ENCODE measurements around the gene DOK5.
A peak's percentile ranks its signal among the peaks of the same experiment; 100 is the strongest.
"Not testable (repeated sequence)": the region's sequence is repeated elsewhere in the genome, so short reads cannot be mapped to it uniquely, and the experiment has no call there.

DOK5 gene

DNA sequence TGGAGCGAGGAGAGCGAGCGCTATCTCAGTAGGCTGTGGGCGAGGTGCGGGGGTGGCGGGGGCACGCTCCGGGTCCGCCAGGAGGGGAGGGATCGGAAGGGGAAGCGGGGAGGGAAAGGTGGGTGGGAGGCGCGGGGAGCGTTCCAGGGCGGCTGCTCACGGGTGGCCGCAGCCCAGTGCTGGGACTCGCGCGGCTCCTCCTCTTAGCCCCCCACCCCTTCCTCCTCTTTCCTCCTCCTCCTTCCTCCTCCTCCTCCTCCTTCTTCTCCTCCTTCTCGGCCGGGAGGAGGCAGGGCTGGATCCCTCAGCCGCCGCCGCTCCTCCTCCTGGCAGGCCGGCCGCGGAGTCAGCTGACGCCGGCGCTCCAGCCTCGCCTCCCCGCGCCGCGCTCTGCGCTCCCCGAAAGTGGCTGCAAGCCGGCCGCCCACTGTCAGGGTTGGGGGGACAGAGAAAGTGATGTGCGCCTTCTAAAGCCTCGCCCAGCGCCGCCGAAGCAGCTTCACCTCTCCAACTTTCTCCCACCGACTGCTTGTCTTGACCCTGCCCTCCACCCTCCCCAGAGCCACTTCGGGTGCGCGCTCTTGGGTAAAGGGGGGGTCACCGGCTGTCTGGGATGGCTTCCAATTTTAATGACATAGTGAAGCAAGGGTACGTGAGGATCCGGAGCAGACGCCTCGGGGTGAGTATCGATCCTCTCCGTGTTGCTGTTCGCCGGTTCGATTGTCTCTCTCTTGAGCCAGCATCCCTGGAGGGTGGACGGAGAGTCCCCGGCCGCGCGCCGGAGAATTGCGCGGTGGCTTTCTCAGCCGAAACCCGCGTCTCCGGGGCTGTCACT is at the start of gene DOK5:
Gene DOK5, plus strand, starts transcription at position 260 of the 835 bp plus-strand sequence. Its CDS starts 354 bp downstream, at position 614.
- peak; percentile 37 for DNase-seq (ENCODE audit: low spot score)

- DNase-seq (ENCODE audit: low spot score): no peak
Observed at GRCh38 chr20:54429364-54429763, 46.0 kb upstream of the DOK5 start.

DNA sequence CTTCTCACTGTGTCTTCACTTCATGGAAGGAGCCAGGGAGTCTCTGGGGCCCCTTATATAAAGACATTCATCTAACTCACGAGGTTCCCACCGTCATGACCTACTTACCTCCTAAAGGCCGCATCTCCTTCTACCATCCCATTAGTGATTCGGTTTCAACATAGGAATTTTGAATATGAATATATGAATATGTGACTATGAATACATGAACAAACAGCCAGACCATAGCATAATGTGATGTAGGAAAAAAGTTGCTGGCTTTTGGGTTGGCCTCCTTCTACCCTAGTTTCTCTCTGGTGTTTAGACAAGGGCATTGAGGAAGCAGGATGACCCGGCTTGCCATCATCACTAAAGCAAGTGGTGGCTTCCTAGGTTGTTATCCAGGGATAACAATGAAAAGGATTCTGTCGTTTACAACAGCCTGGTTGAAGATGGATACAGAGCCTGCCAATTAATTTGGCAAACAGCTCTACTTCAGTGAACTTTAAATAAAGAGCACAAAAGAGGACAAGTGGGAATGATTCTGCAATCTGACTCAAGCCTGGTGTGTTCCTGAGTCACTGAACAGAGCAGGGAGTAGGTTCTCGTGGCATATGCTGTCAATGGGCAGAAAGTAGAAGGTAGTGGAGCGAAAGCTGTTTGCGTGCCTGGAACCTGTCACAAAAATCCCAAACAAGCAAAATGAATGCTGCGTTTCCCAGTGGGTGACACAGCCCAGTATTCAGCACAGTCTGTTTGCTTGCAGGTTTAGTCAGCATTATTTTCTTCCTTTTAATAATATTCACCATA is 44.0 kb upstream of the DOK5 start:
- DNase-seq (ENCODE audit: low spot score): peak; percentile 46

DNA sequence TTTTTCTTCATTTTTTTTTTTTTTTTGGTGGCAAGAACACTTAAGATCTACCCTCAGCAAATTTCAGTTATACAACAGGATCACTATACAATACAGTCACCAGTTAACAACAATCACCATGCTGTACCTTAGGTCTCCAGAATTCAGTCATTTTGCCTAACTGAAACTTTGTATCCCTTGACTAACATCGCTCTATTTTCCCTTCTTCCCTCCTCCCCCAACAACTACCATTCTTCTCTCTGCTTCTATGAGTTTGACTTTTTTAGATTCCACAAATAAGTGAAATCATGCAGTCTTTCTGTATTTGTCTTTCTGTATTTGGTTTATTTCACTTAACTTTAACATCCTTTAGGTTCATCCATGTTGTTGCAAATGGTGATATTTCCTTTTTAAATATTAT is 42.4 kb upstream of the DOK5 start:
- DNase-seq (ENCODE audit: low spot score): no peak

- peak; percentile 19 for DNase-seq (ENCODE audit: low spot score)
Observed at GRCh38 chr20:54433636-54434035, 41.8 kb upstream of the DOK5 start.

DNA sequence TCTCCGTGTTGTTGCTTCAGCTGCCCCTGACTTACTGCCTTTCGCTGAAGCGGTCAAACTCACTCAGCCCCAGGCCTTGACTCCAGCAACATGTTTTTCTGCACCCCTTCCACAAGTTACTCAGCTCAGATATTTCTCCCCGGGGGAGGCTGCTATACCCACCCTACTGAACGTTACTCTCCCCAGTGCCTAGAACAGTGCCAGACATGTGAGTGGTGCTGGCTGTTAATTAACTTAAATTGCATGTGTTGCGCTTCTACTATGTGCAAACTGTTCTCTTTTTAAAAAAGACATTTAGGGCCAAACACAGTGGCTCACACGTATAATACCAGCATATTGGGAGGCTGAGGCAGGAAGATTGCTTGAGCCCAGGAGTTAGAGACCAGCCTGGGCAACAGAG is 41.2 kb upstream of the DOK5 start:
- DNase-seq (ENCODE audit: low spot score): no peak

- no peak for DNase-seq (ENCODE audit: low spot score)
Observed at GRCh38 chr20:54435015-54435414, 40.4 kb upstream of the DOK5 start.

DNA sequence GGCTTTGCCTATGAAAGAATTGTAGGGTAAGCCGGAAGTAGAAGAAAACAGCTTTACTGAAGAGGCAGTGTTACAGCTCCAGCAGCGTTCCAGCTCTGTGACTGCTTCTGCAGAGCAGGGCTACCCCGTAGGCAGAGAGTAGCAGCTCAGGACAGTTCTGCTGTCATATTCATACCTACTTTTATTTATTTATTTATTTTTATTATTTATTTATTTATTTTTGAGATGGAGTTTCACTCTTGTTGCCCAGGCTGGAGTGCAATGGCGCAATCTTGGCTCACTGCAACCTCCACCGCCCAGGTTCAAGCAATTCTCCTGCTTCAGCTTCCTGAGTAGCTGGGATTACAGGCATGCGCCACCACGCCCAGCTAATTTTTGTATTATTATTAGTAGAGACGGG is 39.0 kb upstream of the DOK5 start:
- DNase-seq (ENCODE audit: low spot score): not testable (repeated sequence)

- no peak for DNase-seq (ENCODE audit: low spot score)
Observed at GRCh38 chr20:54438166-54438565, 37.2 kb upstream of the DOK5 start.

GRCh38 chr20:54450207-54450606 is 25.2 kb upstream of the DOK5 start:
- DNase-seq (ENCODE audit: low spot score): no peak

DNA sequence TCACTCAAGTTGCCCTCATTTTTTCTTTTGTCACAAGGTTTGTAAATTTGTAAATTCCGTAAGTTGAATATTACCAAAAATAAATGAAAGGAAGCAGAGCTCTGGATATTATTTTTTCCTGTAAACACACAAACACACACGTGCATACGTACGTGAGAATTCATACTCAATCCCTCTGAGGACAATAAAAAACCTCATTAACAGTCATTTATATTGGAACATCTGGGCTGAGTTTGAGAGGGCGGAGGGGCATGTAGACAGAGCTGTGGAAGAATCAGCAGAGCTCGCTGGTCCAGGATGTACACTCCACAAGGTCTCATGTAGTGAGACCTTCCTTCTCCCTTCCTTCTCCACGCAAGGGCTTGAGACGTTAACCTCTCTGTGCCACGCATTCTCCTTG is 24.2 kb upstream of the DOK5 start:
- DNase-seq (ENCODE audit: low spot score): no peak

GRCh38 chr20:54452277-54452676 is 23.1 kb upstream of the DOK5 start:
- DNase-seq (ENCODE audit: low spot score): no peak

GRCh38 chr20:54454982-54455381 is 20.4 kb upstream of the DOK5 start:
- DNase-seq (ENCODE audit: low spot score): no peak

GRCh38 chr20:54456423-54456822 is 19.0 kb upstream of the DOK5 start:
- DNase-seq (ENCODE audit: low spot score): no peak

GRCh38 chr20:54456961-54457360 is 18.4 kb upstream of the DOK5 start:
- DNase-seq (ENCODE audit: low spot score): no peak

DNA sequence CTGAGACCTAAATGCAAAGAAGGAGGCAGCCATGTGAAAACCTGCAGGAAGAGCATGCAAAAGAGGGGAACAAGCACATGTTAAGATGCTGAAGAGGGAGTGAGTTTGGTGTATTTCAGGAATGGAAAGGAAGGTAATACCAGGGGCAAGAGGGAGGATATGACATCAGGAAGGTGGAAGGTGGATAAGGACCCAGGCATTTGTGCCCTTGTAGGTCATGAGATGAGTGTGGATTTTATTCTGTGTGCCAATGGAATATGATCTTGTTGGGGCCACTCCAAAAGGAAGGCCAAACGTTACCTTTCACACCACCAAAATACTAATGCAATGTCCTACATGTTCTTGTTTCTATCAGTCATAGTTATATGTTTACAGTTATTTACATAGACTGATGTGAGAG is 17.2 kb upstream of the DOK5 start:
- no peak for DNase-seq (ENCODE audit: low spot score)

DNA sequence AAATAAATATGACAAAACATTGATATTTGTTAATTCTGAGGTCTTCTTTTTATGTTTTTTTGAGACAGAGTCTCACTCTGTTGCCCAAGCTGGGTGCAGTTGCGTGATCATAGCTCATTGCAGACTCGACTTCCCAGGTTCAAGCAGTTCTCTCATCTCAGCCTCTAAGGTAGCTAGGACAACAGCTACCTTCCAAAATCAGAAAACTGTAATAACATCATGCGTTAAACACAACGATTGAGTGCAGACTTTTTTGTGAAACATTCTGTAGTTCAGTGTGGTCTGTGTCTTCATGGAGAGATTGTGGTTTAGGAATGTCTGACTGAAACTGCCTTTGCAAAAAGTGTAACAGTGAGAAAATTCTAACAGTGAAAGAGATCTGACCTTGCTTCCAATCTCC is 16.1 kb upstream of the DOK5 start:
- DNase-seq (ENCODE audit: low spot score): no peak

- DNase-seq (ENCODE audit: low spot score): no peak
Observed at GRCh38 chr20:54464003-54464402, 11.4 kb upstream of the DOK5 start.

DNA sequence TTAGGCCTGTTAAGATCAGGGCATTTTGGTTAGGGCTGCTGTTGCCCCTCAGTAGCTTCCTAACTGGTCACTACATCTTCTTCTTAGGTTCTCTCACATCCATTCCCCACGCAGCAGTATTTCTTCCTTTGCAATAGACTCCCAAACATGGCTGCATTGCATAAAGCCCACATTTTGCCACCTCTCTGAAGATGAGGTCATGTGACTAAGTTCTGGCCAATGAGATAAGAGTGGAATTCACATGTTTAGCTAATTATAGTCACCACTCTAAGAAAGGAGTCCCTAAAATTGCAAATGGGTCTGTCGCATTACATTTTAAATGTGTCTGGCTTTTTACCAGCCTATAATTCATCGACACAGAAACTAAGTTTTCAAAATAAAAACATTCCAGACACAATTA is 9.3 kb upstream of the DOK5 start:
- DNase-seq (ENCODE audit: low spot score): no peak

GRCh38 chr20:54467622-54468021 is 7.8 kb upstream of the DOK5 start:
- no peak for DNase-seq (ENCODE audit: low spot score)

GRCh38 chr20:54468082-54468481 is 7.3 kb upstream of the DOK5 start:
- no peak for DNase-seq (ENCODE audit: low spot score)

GRCh38 chr20:54469293-54469692 is 6.1 kb upstream of the DOK5 start:
- DNase-seq (ENCODE audit: low spot score): no peak

DNA sequence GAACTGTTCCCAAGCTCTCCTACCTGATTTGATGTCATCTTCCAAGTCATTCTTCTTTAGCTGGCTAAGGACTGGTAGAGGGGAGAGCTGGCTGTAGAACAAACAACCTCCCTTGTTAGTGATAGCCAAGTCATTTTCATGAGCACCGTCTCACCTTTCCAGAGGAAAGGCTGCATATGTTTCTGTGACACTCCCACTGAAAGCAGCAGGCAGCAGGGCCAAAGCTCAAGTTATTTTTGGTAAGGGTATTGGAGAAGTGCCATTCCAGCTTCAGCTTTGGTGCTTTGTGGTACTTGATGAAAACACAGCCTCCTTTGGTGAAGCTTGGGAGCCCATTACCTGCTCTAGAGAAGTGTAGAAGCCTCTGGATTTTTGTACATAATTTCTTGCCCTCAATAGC is 5.4 kb upstream of the DOK5 start:
- DNase-seq (ENCODE audit: low spot score): no peak
